A673 (cell line): ENCODE measurements around the gene FAM184B.

Source experiments
- CTCF ChIP-seq: fragments of 300-800, 200-600 bp; sonication (generic); conservative IDR thresholded peaks from 2 replicates; pipeline ENCODE4 v1.5.1; 2017; ENCODE audit warnings: low read depth, mild to moderate bottlenecking, antibody characterized with exemption, low read length, moderate library complexity, mixed read lengths
- EZH2 ChIP-seq: fragments of 200-600 bp; sonication (generic); IDR thresholded peaks from 2 replicates; pipeline ENCODE4 v1.6.1; 2017; ENCODE audit warnings: borderline replicate concordance, low read depth, mild to moderate bottlenecking, mixed read lengths, antibody characterized with exemption, low read length; ENCODE audit not compliant: poor library complexity, severe bottlenecking

GRCh38 chr4:17721496-17722355 is 59.7 kb downstream of the FAM184B start:
- TF ChIP-seq CTCF = no peak
- TF ChIP-seq EZH2 = no peak
